Parathyroid adenoma (tissue), 2 donors: ENCODE data around the gene APOL4.

ENCODE experiments used
- H2AFZ ChIP-seq: fragments of 300-600 bp; sonication (generic); one replicate; pipeline ENCODE4 v1.7.0; 2017; ENCODE audit warnings: antibody characterized with exemption, mild to moderate bottlenecking
- H3K27ac ChIP-seq: fragments of 300-600 bp; sonication (generic); one replicate; pipeline ENCODE4 v1.7.0; 2017
- H3K27me3 ChIP-seq: fragments of 300-600 bp; sonication (generic); one replicate; pipeline ENCODE4 v1.7.0; 2017; ENCODE audit warnings: low read length; ENCODE audit not compliant: control insufficient read depth, insufficient read depth
- H3K36me3 ChIP-seq: fragments of 300-600 bp; sonication (generic); one replicate; pipeline ENCODE4 v1.7.0; 2017; ENCODE audit warnings: low read length; ENCODE audit not compliant: control insufficient read depth, insufficient read depth
- H3K4me1 ChIP-seq: fragments of 300-600 bp; sonication (generic); one replicate; pipeline ENCODE4 v1.7.0; 2017; ENCODE audit warnings: control low read depth
- H3K4me2 ChIP-seq: fragments of 300-600 bp; sonication (generic); one replicate; pipeline ENCODE4 v1.7.0; 2017; ENCODE audit warnings: low read length
- H3K4me3 ChIP-seq: fragments of 300-600 bp; sonication (generic); one replicate; pipeline ENCODE4 v1.7.0; 2017; ENCODE audit warnings: low read depth, low read length
- H3K79me2 ChIP-seq: fragments of 300-600 bp; sonication (generic); one replicate; pipeline ENCODE4 v1.7.0; 2017; ENCODE audit warnings: control low read depth
- H3K9ac ChIP-seq: fragments of 300-600 bp; sonication (generic); one replicate; pipeline ENCODE4 v1.7.0; 2017; ENCODE audit warnings: mild to moderate bottlenecking
- H3K9me3 ChIP-seq: fragments of 300-600 bp; sonication (generic); one replicate; pipeline ENCODE4 v1.7.0; 2017; ENCODE audit warnings: low read length; ENCODE audit not compliant: control insufficient read depth
- TF ChIP-seq, protein P1 (sequence below): fragments of 300-600 bp; sonication (generic); IDR thresholded peaks from one replicate; pipeline ENCODE4 v1.7.0; 2017; ENCODE audit warnings: antibody characterized with exemption, mild to moderate bottlenecking
- donor health status: primary hyperparathyroidism.

The APOL4 gene

GRCh38 chr22:36245805-36246356 is 44.3 kb upstream of the APOL4 start:
- H3K79me2 ChIP-seq = no peaks in the 10 kb centered on the region
- no peak overlapping the region for H2AFZ ChIP-seq
- TF ChIP-seq, protein P1, sequence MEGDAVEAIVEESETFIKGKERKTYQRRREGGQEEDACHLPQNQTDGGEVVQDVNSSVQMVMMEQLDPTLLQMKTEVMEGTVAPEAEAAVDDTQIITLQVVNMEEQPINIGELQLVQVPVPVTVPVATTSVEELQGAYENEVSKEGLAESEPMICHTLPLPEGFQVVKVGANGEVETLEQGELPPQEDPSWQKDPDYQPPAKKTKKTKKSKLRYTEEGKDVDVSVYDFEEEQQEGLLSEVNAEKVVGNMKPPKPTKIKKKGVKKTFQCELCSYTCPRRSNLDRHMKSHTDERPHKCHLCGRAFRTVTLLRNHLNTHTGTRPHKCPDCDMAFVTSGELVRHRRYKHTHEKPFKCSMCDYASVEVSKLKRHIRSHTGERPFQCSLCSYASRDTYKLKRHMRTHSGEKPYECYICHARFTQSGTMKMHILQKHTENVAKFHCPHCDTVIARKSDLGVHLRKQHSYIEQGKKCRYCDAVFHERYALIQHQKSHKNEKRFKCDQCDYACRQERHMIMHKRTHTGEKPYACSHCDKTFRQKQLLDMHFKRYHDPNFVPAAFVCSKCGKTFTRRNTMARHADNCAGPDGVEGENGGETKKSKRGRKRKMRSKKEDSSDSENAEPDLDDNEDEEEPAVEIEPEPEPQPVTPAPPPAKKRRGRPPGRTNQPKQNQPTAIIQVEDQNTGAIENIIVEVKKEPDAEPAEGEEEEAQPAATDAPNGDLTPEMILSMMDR = no peak
- no peaks in the 10 kb centered on the region for H3K27me3 ChIP-seq
- no peak overlapping the region for H3K27ac ChIP-seq
- no peak overlapping the region for H3K4me2 ChIP-seq
- H3K36me3 ChIP-seq = no peaks in the 10 kb centered on the region
- no peak overlapping the region for H3K4me3 ChIP-seq
- H3K4me1 ChIP-seq = no peaks in the 10 kb centered on the region
- no peak overlapping the region for H3K9ac ChIP-seq
- H3K9me3 ChIP-seq = no peaks in the 10 kb centered on the region

GRCh38 chr22:36244522-36245391 is 43.1 kb upstream of the APOL4 start:
- Histone ChIP-seq H3K36me3 (no peaks in the 10 kb centered on the region), H3K4me2 (no peak overlapping the region), H3K27me3 (no peaks in the 10 kb centered on the region), H3K27ac (no peak overlapping the region), H3K4me1 (no peaks in the 10 kb centered on the region), H3K9ac (no peak overlapping the region), H3K79me2 (no peaks in the 10 kb centered on the region), H3K4me3 (no peak overlapping the region), H3K9me3 (no peaks in the 10 kb centered on the region), H2AFZ (no peak overlapping the region)
- TF ChIP-seq, protein P1 = no peak

DNA sequence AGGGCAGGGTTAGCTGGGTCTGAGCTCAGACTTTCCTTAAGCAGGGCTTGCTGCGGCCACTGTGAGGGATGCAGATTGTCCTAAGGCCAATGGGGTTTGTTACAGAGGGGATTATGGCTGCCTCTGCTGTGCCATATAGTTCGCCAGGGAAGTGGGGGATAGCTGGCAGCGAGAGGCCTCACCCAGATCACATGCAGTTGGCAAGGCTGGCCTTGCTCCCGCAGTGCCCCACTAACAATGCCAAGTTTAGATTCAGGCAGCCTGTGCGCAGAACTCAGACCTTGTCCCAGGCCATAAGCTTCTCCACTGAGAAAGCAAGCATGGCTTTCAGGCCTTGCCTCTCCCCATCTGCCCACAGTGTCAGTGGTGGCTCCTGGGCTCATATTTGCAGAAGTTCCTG is 42.4 kb upstream of the APOL4 start:
- Histone ChIP-seq H3K9me3 (no peaks in the 10 kb centered on the region), H3K36me3 (no peaks in the 10 kb centered on the region), H3K27ac (no peak overlapping the region), H3K4me3 (no peak overlapping the region), H3K4me1 (no peaks in the 10 kb centered on the region), H3K4me2 (no peak overlapping the region), H3K79me2 (no peaks in the 10 kb centered on the region), H2AFZ (no peak overlapping the region), H3K9ac (no peak overlapping the region), H3K27me3 (no peaks in the 10 kb centered on the region)
- TF ChIP-seq, protein P1 = no peak

GRCh38 chr22:36239401-36240171 is 38.0 kb upstream of the APOL4 start, which contains the start of gene APOL2:
TSS of gene APOL2 (minus strand) at chr22:36239527. CDS start at chr22:36233162, 6,365 bp downstream.
- peak within 1 kb of the TSS; percentile 19 for H3K9ac ChIP-seq
- H3K4me1 ChIP-seq = peaks cover 3% of the 10 kb centered on the region
- H2AFZ ChIP-seq = peak within 1 kb of the TSS; percentile 83
- TF ChIP-seq, protein P1 = peak; percentile 64
- H3K9me3 ChIP-seq = no peaks in the 10 kb centered on the region
- H3K4me3 ChIP-seq = peak within 1 kb of the TSS; percentile 86
- H3K4me2 ChIP-seq = peak within 1 kb of the TSS; percentile 93
- no peaks in the 10 kb centered on the region for H3K79me2 ChIP-seq
- peak within 1 kb of the TSS; percentile 75 for H3K27ac ChIP-seq
- H3K27me3 ChIP-seq = no peaks in the 10 kb centered on the region
- no peaks in the 10 kb centered on the region for H3K36me3 ChIP-seq
